Ramos (cell line): ENCODE measurements around the gene DIS3.
"Not testable (repeated sequence)": the region's sequence is repeated elsewhere in the genome, so short reads cannot be mapped to it uniquely, and the experiment has no call there.

Experiments
- in situ Hi-C: fragments of 300-500 bp; cut with MboI; formaldehyde crosslinking; loops from one replicate; pipeline ENCODE4 v1.14.3; 2022; ENCODE audit warnings: low sequenced_read_pairs; ENCODE audit not compliant: unreplicated experiment

Gene DIS3

DNA sequence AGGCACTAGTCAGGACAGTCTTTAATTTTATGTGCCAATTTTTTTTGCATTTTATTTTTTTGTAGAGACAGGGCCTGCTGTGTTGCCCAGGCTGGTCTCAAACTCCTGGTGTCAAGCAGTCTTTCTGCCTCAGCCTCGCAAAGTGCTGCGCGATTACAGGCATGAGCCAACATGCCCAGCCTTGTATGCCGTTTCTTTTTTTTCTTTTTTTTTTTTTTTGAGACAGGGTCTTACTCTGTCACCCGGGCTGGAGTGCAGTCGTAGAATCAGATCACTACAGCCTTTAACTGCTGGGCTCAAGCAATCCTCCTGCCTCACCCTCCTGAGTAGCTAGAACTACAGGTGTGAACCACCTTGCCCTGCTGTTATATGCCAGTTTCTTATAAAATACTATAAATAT, 27.6 kb downstream of the DIS3 start:
- in situ Hi-C loops = no loop called here

DNA sequence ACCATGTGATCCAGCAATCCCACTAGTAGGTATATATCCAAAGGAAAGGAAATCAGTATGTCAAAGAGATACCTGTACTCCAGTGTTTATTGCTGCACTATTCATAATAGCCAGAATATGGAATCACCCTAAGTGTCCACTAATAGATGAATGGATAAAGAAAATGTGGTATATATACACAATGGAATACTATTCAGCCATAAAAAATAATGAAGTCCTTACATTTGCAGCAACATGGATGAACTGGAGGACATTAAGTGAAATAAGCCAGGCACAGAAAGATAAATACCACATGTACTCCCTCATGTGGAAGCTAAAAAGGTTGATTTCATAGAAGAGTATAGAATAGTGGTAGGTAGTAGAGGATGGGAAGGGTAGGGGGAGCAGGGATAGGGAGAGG, 30.5 kb downstream of the DIS3 start:
- in situ Hi-C loops = no loop called here

GRCh38 chr13:72745260-72745659, 36.4 kb downstream of the DIS3 start:
- in situ Hi-C loops = no loop called here

DNA sequence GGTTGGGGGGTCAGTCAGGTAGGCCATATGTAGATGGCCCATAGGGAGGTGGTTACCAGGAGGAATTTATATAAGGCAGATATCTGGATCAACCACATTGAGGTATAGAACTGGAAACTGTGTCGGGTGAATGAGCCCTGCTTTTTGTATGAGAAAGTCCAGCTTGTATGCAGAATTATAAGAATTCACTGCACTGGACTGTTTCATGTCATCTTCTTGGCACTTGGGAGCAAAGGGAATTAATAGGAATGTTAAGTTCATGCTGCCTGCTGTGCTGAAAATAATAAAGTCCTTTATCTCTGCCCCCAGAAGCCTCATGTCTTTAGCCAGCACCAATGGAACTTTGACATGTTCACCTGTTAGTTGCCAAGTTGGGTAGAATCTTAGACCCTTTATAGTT, 41.7 kb downstream of the DIS3 start:
- in situ Hi-C loops = no loop called here

- in situ Hi-C loops = no loop called here
Observed at GRCh38 chr13:72737033-72737432, 44.7 kb downstream of the DIS3 start.

- in situ Hi-C loops = no loop called here
Observed at GRCh38 chr13:72728290-72728605, 53.5 kb downstream of the DIS3 start.

DNA sequence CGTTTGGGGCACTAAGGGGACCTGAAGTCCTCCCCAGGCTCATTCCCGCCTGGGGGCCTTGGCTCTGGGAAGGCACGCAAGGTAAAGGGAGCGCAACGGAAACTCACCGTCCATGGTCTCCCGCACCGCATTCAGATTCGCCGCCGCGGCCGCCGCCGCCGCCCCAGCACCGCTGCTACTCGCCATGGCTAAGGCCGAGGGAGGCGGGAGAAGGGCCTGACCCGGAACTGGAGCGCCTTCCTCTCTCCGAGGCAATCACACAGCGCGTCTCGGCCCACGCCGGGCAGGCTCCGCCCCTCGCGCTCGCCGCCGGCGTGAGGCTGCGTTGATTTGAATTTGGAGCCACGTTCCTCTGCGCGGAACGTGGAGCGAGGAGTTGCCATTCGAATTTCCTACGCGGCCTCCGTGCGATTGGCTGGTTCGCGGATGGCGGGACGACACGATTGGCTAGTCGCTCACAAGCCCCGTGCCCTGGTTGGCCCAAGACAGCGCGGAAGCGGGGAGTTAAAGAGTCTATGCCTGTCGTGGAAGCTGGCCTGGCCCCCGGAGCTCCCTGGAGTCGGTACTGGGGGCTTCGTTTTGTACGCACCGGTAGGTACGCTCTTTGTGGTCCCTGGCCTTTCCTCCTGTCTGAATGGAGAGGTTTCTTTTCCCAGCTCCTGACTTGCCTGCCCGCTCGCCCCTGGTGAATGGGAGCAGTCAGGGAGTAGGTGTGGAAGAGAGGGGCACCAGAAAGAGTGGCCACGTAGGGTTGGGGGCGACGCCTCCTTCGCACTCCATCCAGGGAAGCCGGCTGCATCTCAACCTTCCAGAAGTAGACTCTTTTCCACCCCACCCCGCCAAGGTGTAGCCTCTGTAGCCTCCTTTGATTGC, 54.0 kb downstream of the DIS3 start, which contains the start of the genes BORA and MZT1:
Gene BORA, plus strand, starts transcription at position 507 of the 873 bp plus-strand sequence. CDS start 1,018 bp downstream, outside the sequence.
Gene MZT1, minus strand, starts transcription at position 213 of the 873 bp plus-strand sequence. Its CDS starts 27 bp downstream, at position 186.
- in situ Hi-C loops = no loop called here

GRCh38 chr13:72726726-72727416, 54.8 kb downstream of the DIS3 start:
- in situ Hi-C loops = no loop called here

DNA sequence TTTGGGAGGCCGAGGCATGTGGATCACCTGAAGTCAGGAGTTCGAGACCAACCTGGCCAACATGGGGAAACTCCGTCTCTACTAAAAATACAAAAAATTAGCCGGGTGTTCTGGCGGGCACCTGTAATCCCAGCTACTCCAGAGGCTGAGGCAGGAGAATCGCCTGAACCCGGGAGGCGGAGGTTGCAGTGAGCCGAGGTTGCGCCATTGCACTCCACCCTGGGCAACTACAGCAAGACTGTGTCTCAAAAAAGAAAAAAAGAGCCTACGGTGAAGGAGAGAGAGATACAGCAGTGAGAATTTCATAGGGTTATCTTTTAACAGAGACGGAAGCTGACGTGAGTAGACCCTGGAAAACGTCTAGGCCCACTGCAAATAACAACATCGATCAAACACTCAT, 55.5 kb downstream of the DIS3 start:
- in situ Hi-C loops = not testable (repeated sequence)

DNA sequence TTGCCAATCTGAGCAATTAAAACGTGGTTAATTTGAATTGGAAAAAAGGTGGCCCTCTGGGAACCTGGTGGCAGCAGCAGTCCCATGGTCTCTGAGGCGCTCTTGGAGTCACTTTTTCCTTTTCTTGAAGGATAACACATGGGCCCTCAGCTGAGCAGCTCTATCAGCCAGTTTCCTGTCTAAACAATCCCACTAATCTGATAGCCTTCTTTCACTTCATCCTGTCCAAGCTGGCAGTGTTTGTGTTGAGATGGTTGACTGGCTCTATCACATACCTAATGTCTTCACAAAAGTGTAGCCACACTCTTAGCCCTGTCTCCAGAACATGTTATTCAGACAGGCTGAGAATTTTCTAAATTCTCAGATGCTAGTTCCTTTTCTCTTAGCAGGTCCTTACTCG, 64.9 kb downstream of the DIS3 start:
- in situ Hi-C loops = no loop called here
